Tongue (tissue), 2 donors: ENCODE measurements around the gene MSMO1. TPM values are rescaled to one million over a fixed set of nuclear protein-coding genes. Genes with fewer than 3 reads are reported as not detected.
A peak's percentile ranks its signal among the peaks of the same experiment; 100 is the strongest.
"Not testable (repeated sequence)": the region's sequence is repeated elsewhere in the genome, so short reads cannot be mapped to it uniquely, and the experiment has no call there.

Experiments
- DNase-seq: peaks from one replicate; pipeline ENCODE4 v3.0.0-alpha.2; 2015
- total RNA-seq: library from RNA; depleted of rRNA; stranded (reverse); fragments of >200 nt; gene quantifications from one replicate; pipeline ENCODE4 v1.2.3, GENCODE V29; 2014

Gene MSMO1
- 57.3 TPM for total RNA-seq

GRCh38 chr4:165327211-165328100 is at the start of gene MSMO1:
Gene MSMO1 (plus strand): TSS chr4:165327669. CDS start chr4:165333371, 5,702 bp downstream.
- peak; percentile 100 for DNase-seq

GRCh38 chr4:165279531-165279930 is 47.9 kb upstream of the MSMO1 start:
- not testable (repeated sequence) for DNase-seq

GRCh38 chr4:165284697-165285096 is 42.8 kb upstream of the MSMO1 start:
- not testable (repeated sequence) for DNase-seq

GRCh38 chr4:165286619-165287340 is 40.7 kb upstream of the MSMO1 start:
- DNase-seq: not testable (repeated sequence)

- no peak for DNase-seq
These were observed 39.2 kb upstream of the MSMO1 start for GRCh38 chr4:165288226-165288625.

- DNase-seq: no peak
These were observed 38.6 kb upstream of the MSMO1 start for GRCh38 chr4:165288639-165289422.

GRCh38 chr4:165289423-165289785 is 38.1 kb upstream of the MSMO1 start:
- no peak for DNase-seq

- DNase-seq: no peak
These were observed 34.4 kb upstream of the MSMO1 start for GRCh38 chr4:165293061-165293460.

- DNase-seq: peak; percentile 50
These were observed 33.4 kb upstream of the MSMO1 start for GRCh38 chr4:165293927-165294649.

GRCh38 chr4:165294907-165295306 is 32.6 kb upstream of the MSMO1 start:
- peak; percentile 11 for DNase-seq

- no peak for DNase-seq
These were observed 29.8 kb upstream of the MSMO1 start for GRCh38 chr4:165297626-165298025.

- no peak for DNase-seq
These were observed 27.9 kb upstream of the MSMO1 start for GRCh38 chr4:165299399-165300060.

- DNase-seq: peak; percentile 12
These were observed 25.6 kb upstream of the MSMO1 start for GRCh38 chr4:165301833-165302232.

GRCh38 chr4:165302658-165303057 is 24.8 kb upstream of the MSMO1 start:
- no peak for DNase-seq

- DNase-seq: no peak
These were observed 19.3 kb upstream of the MSMO1 start for GRCh38 chr4:165308166-165308565.

- DNase-seq: no peak
These were observed 18.9 kb upstream of the MSMO1 start for GRCh38 chr4:165308606-165309005.

- no peak for DNase-seq
These were observed 18.0 kb upstream of the MSMO1 start for GRCh38 chr4:165309456-165309855.

- DNase-seq: no peak
These were observed 15.0 kb upstream of the MSMO1 start for GRCh38 chr4:165312506-165312905.

GRCh38 chr4:165319030-165319429 is 8.4 kb upstream of the MSMO1 start:
- DNase-seq: no peak

GRCh38 chr4:165319509-165319908 is 8.0 kb upstream of the MSMO1 start:
- no peak for DNase-seq

- DNase-seq: no peak
These were observed 3.1 kb upstream of the MSMO1 start for GRCh38 chr4:165324236-165324917.
